IMR-90 (cell line): ENCODE data around the gene TM7SF2. TPM values are rescaled to one million over a fixed set of nuclear protein-coding genes. Genes with fewer than 3 reads are reported as not detected.

Experiments used
- ATAC-seq: fragments of 200-7000 bp; cut with Tn5 transposase; 2 replicates; pipeline ENCODE4 v1.9.1; 2020; ENCODE audit warnings: low read depth, mild to moderate bottlenecking, moderate library complexity
- BruUV-seq: library from RNA; stranded (reverse); fragments of 400-500 nt; replicated peaks from 2 replicates; lab custom pipeline; 2021; lab: Mats Ljungman, UMichigan
- CTCF ChIA-PET: fragments of 300-600 bp; formaldehyde crosslinking; extraction: SDS; loops from one replicate; lab custom pipeline; 2021; ENCODE audit warnings: antibody characterized with exemption; lab: Yijun Ruan, JAX
- POLR2A ChIA-PET: fragments of 300-600 bp; sonication (Branson Sonifier 250); formaldehyde crosslinking; loops from one replicate; lab custom pipeline; 2022; ENCODE audit warnings: antibody characterized with exemption; ENCODE audit not compliant: unreplicated experiment; lab: Charles Lee
- DNase-seq: peaks from one replicate; pipeline ENCODE4 v3.0.0; 2013
- H2AFZ ChIP-seq: replicated peaks from 2 replicates; pipeline ENCODE3; 2013; ENCODE audit warnings: low read length, mild to moderate bottlenecking; ENCODE audit not compliant: poor library complexity
- H2AK5ac ChIP-seq: 2 replicates; pipeline ENCODE4 v1.6.1; 2013; ENCODE audit warnings: low read depth, low read length, inconsistent platforms
- H2AK9ac ChIP-seq: replicated peaks from 2 replicates; pipeline ENCODE3; 2013; ENCODE audit warnings: mild to moderate bottlenecking, low read depth, low read length, moderate library complexity; ENCODE audit not compliant: poor library complexity
- H2BK120ac ChIP-seq: 2 replicates; pipeline ENCODE4 v1.6.1; 2013; ENCODE audit warnings: low read depth, low read length, inconsistent platforms
- H2BK15ac ChIP-seq: 3 replicates; pipeline ENCODE4 v1.6.1; 2013; ENCODE audit warnings: low read depth, low read length, inconsistent platforms
- H2BK20ac ChIP-seq: 2 replicates; pipeline ENCODE4 v1.6.1; 2013; ENCODE audit warnings: low read depth, mild to moderate bottlenecking, inconsistent platforms, low read length, moderate library complexity
- H2BK5ac ChIP-seq: 2 replicates; pipeline ENCODE4 v1.6.1; 2013; ENCODE audit warnings: mild to moderate bottlenecking, low read depth, low read length, inconsistent platforms; ENCODE audit not compliant: poor library complexity, severe bottlenecking
- H3K14ac ChIP-seq: replicated peaks from 2 replicates; pipeline ENCODE4 v1.6.1; 2013; ENCODE audit warnings: low read depth, low read length, inconsistent platforms
- H3K18ac ChIP-seq: 2 replicates; pipeline ENCODE4 v1.6.1; 2013; ENCODE audit warnings: low read depth, low read length, control low read depth
- H3K23ac ChIP-seq: 2 replicates; pipeline ENCODE4 v1.6.1; 2013; ENCODE audit warnings: low read depth, low read length, inconsistent platforms
- H3K27ac ChIP-seq: 2 replicates; pipeline ENCODE4 v1.5.1; 2013; ENCODE audit warnings: mild to moderate bottlenecking, control low read depth, low read length; ENCODE audit not compliant: insufficient read depth
- H3K27me3 ChIP-seq: 2 replicates; pipeline ENCODE4 v1.6.1; 2013; ENCODE audit warnings: low read length; ENCODE audit not compliant: control insufficient read depth, insufficient read depth
- H3K36me3 ChIP-seq: 2 replicates; pipeline ENCODE4 v1.6.1; 2013; ENCODE audit warnings: low read length, mixed read lengths; ENCODE audit not compliant: control insufficient read depth, insufficient read depth
- H3K4ac ChIP-seq: 2 replicates; pipeline ENCODE4 v1.6.1; 2013; ENCODE audit warnings: low read depth, low read length, inconsistent platforms
- H3K4me1 ChIP-seq: 2 replicates; pipeline ENCODE4 v1.6.1; 2013; ENCODE audit warnings: low read length, mixed read lengths; ENCODE audit not compliant: control insufficient read depth, insufficient read depth
- H3K4me2 ChIP-seq: 2 replicates; pipeline ENCODE4 v1.6.1; 2013; ENCODE audit warnings: low read depth, mild to moderate bottlenecking, control low read depth, low read length, moderate library complexity
- H3K4me3 ChIP-seq: 2 replicates; pipeline ENCODE4 v1.5.1; 2013; ENCODE audit warnings: low read depth, mild to moderate bottlenecking, control low read depth, low read length, moderate library complexity; ENCODE audit not compliant: insufficient read depth
- H3K56ac ChIP-seq: 2 replicates; pipeline ENCODE4 v1.6.1; 2013; ENCODE audit warnings: low read length, inconsistent platforms; ENCODE audit not compliant: insufficient read depth; ENCODE audit errors: extremely low read depth
- H3K79me1 ChIP-seq, 2 experiments: 2 replicates each; pipeline ENCODE4 v1.6.1; 2013; ENCODE audit warnings: low read length in 2 of 2, inconsistent platforms in 1 of 2, low read depth in 1 of 2
- H3K9ac ChIP-seq: 2 replicates; pipeline ENCODE4 v1.6.1; 2013; ENCODE audit warnings: low read depth, low read length, control low read depth
- H3K9me1 ChIP-seq: 2 replicates; pipeline ENCODE4 v1.6.1; 2013; ENCODE audit warnings: low read length, inconsistent platforms; ENCODE audit not compliant: insufficient read depth
- H3K9me3 ChIP-seq: 2 replicates; pipeline ENCODE4 v1.6.1; 2013; ENCODE audit warnings: low read length; ENCODE audit not compliant: control insufficient read depth, insufficient read depth
- H4K20me1 ChIP-seq: 2 replicates; pipeline ENCODE4 v1.6.1; 2013; ENCODE audit warnings: low read length, inconsistent platforms; ENCODE audit not compliant: insufficient read depth
- H4K5ac ChIP-seq: 2 replicates; pipeline ENCODE4 v1.6.1; 2013; ENCODE audit warnings: mild to moderate bottlenecking, low read depth, low read length, control low read depth
- H4K8ac ChIP-seq, 2 experiments: 2 replicates each; pipeline ENCODE4 v1.6.1; 2013; ENCODE audit warnings: low read depth in 2 of 2, low read length in 2 of 2, control low read depth in 1 of 2, inconsistent platforms in 1 of 2
- H4K91ac ChIP-seq: 2 replicates; pipeline ENCODE4 v1.6.1; 2013; ENCODE audit warnings: low read depth, low read length, inconsistent platforms; ENCODE audit not compliant: insufficient read depth
- BHLHE40 ChIP-seq: fragments of 150-350 bp; IDR thresholded peaks from 2 replicates; pipeline ENCODE4 v1.6.1; 2016; ENCODE audit warnings: mild to moderate bottlenecking, low read depth, low read length
- CEBPB ChIP-seq: IDR thresholded peaks from 2 replicates; pipeline ENCODE4 v1.6.1; 2012; ENCODE audit warnings: low read depth, low read length, improper control_type of control experiment
- CHD1 ChIP-seq: IDR thresholded peaks from 2 replicates; pipeline ENCODE4 v1.6.1; 2012; ENCODE audit warnings: low read depth, low read length, improper control_type of control experiment
- MAFK ChIP-seq: IDR thresholded peaks from 2 replicates; pipeline ENCODE4 v1.6.1; 2012; ENCODE audit warnings: low read depth, low read length, improper control_type of control experiment
- MAZ ChIP-seq: IDR thresholded peaks from 2 replicates; pipeline ENCODE4 v1.6.1; 2012; ENCODE audit warnings: low read depth, mild to moderate bottlenecking, low read length, improper control_type of control experiment, moderate library complexity, borderline replicate concordance
- MXI1 ChIP-seq: IDR thresholded peaks from 2 replicates; pipeline ENCODE4 v1.6.1; 2012; ENCODE audit warnings: low read depth, mild to moderate bottlenecking, low read length, moderate library complexity, borderline replicate concordance
- NFE2L2 ChIP-seq: fragments of 150-350 bp; IDR thresholded peaks from 2 replicates; pipeline ENCODE4 v1.6.1; 2016; ENCODE audit warnings: low read depth, mild to moderate bottlenecking, low read length
- POLR2A ChIP-seq: IDR thresholded peaks from 2 replicates; pipeline ENCODE4 v1.6.1; 2012; ENCODE audit warnings: mild to moderate bottlenecking, low read depth, low read length
- RAD21 ChIP-seq: IDR thresholded peaks from 2 replicates; pipeline ENCODE4 v1.6.1; 2012; ENCODE audit warnings: low read length, improper control_type of control experiment
- RCOR1 ChIP-seq: IDR thresholded peaks from 2 replicates; pipeline ENCODE4 v1.6.1; 2012; ENCODE audit warnings: mild to moderate bottlenecking, low read length, improper control_type of control experiment; ENCODE audit not compliant: insufficient replicate concordance
- RFX5 ChIP-seq: IDR thresholded peaks from 2 replicates; pipeline ENCODE4 v1.8.0; 2012; ENCODE audit warnings: low read depth, mild to moderate bottlenecking, low read length, moderate library complexity
- SMC3 ChIP-seq: fragments of 150-350 bp; IDR thresholded peaks from 2 replicates; pipeline ENCODE4 v1.6.1; 2016; ENCODE audit warnings: low read depth, mild to moderate bottlenecking, antibody characterized with exemption, low read length, moderate library complexity
- WGBS, 2 experiments: methylation state at CpG; one replicate each; pipeline versions ENCODE4 v1.1.5 to v1.1.7; 2013; ENCODE audit warnings: missing lambda C conversion rate in 2 of 2; ENCODE audit not compliant: insufficient read length in 1 of 2; ENCODE audit errors: extremely low coverage in 2 of 2; 5-methylcytosine and 5-hydroxymethylcytosine counted together
- dilution Hi-C: fragments of 300-500 bp; cut with HindIII; formaldehyde crosslinking; loops from one replicate; pipeline ENCODE4 v1.14.3; 2018; ENCODE audit warnings: low sequenced_read_pairs; ENCODE audit not compliant: unreplicated experiment
- in situ Hi-C: fragments of 300-500 bp; cut with MboI; formaldehyde crosslinking; loops from 3 replicates; pipeline ENCODE4 v1.14.3; 2019; ENCODE audit warnings: low sequenced_read_pairs, inconsistent platforms, mixed read lengths
- intact Hi-C: fragments of 100-400 bp; cut with micrococcal nuclease; formaldehyde crosslinking; loops from 2 replicates; pipeline ENCODE4 v1.10.0; 2022
- polyA plus RNA-seq, 3 experiments: library from polyadenylated mRNA; depleted of rRNA; stranded (reverse); fragments of >200 nt; gene quantifications; 2 replicates each; pipeline ENCODE4 v1.2.3, GENCODE V29; 2012; ENCODE audit warnings: low replicate concordance in 1 of 3
- total RNA-seq: library from RNA; depleted of rRNA; stranded (reverse); fragments of >200 nt; gene quantifications from 2 replicates; pipeline ENCODE4 v1.2.3, GENCODE V29; 2012
- TF ChIP-seq, protein P1 (sequence below): fragments of 150-350 bp; IDR thresholded peaks from 2 replicates; pipeline ENCODE4 v1.6.1; 2017; ENCODE audit warnings: mild to moderate bottlenecking, antibody characterized with exemption, low read length, low read depth
- TF ChIP-seq, protein P2 (sequence below): fragments of 150-350 bp; IDR thresholded peaks from 2 replicates; pipeline ENCODE4 v1.6.1; 2016; ENCODE audit warnings: low read depth, mild to moderate bottlenecking, low read length, moderate library complexity, borderline replicate concordance
- TF ChIP-seq, protein P3 (sequence below): conservative IDR thresholded peaks from 2 replicates; pipeline ENCODE4 v1.5.1; 2012; ENCODE audit warnings: mild to moderate bottlenecking, low read depth, low read length, improper control_type of control experiment

The TM7SF2 gene
- total and polyA plus RNA-seq, 2 of the 4 experiments (the other 2 are of a cell fraction), result 5.7 to 7.6 TPM

DNA sequence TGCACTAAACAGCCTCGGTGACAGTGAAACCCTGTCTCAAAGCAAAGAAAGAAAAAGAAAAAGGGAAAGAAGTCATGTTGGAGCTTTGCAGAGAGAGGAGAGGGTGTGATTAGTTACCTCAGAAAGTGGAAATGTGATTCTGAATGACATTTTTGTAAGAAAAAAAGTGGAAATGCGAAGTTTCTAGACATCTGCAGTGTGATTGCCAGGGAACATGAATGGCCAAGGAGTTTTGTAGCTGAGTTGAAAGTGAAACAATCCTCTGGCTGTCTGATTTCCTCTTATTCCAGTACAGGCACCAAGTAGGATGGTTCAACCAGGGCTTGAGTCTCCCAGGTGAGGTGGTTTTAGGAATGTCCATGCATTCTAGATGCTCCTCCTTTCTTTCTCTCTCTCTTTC, 40.5 kb downstream of the TM7SF2 start:
- TF ChIP-seq CHD1, result no peak
- TF ChIP-seq SMC3, result no peak
- no peak for TF ChIP-seq MAZ
- TF ChIP-seq POLR2A, result no peak
- TF ChIP-seq, protein P1, sequence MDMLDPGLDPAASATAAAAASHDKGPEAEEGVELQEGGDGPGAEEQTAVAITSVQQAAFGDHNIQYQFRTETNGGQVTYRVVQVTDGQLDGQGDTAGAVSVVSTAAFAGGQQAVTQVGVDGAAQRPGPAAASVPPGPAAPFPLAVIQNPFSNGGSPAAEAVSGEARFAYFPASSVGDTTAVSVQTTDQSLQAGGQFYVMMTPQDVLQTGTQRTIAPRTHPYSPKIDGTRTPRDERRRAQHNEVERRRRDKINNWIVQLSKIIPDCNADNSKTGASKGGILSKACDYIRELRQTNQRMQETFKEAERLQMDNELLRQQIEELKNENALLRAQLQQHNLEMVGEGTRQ, result no peak
- TF ChIP-seq, protein P2, sequence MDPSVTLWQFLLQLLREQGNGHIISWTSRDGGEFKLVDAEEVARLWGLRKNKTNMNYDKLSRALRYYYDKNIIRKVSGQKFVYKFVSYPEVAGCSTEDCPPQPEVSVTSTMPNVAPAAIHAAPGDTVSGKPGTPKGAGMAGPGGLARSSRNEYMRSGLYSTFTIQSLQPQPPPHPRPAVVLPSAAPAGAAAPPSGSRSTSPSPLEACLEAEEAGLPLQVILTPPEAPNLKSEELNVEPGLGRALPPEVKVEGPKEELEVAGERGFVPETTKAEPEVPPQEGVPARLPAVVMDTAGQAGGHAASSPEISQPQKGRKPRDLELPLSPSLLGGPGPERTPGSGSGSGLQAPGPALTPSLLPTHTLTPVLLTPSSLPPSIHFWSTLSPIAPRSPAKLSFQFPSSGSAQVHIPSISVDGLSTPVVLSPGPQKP, result no peak
- TF ChIP-seq MXI1, result no peak
- TF ChIP-seq NFE2L2, result no peak
- TF ChIP-seq RFX5, result no peak
- TF ChIP-seq CEBPB, result no peak
- TF ChIP-seq BHLHE40, result no peak
- no peak for TF ChIP-seq RAD21
- TF ChIP-seq, protein P3, sequence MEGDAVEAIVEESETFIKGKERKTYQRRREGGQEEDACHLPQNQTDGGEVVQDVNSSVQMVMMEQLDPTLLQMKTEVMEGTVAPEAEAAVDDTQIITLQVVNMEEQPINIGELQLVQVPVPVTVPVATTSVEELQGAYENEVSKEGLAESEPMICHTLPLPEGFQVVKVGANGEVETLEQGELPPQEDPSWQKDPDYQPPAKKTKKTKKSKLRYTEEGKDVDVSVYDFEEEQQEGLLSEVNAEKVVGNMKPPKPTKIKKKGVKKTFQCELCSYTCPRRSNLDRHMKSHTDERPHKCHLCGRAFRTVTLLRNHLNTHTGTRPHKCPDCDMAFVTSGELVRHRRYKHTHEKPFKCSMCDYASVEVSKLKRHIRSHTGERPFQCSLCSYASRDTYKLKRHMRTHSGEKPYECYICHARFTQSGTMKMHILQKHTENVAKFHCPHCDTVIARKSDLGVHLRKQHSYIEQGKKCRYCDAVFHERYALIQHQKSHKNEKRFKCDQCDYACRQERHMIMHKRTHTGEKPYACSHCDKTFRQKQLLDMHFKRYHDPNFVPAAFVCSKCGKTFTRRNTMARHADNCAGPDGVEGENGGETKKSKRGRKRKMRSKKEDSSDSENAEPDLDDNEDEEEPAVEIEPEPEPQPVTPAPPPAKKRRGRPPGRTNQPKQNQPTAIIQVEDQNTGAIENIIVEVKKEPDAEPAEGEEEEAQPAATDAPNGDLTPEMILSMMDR, result no peak
- TF ChIP-seq MAFK, result no peak
- no peak for TF ChIP-seq RCOR1
- Histone ChIP-seq H3K56ac (no peak overlapping the region), H3K9me1 (no peaks in the 10 kb centered on the region), H3K79me1 (no peaks in the 10 kb centered on the region), H2BK15ac (no peak overlapping the region), H3K4ac (no peak overlapping the region), H4K5ac (no peak overlapping the region), H3K36me3 (no peaks in the 10 kb centered on the region), H4K8ac (no peak overlapping the region), H2AK9ac (no peak overlapping the region), H3K4me1 (peaks cover 2% of the 10 kb centered on the region), H3K23ac (no peak overlapping the region), H3K14ac (no peak overlapping the region), H4K91ac (no peak overlapping the region), H2BK20ac (no peak overlapping the region), H3K4me2 (no peak overlapping the region), H3K27ac (no peak overlapping the region), H3K4me3 (no peak overlapping the region), H4K20me1 (no peaks in the 10 kb centered on the region), H2BK120ac (no peak overlapping the region), H2BK5ac (no peak overlapping the region), H3K9ac (no peak overlapping the region), H3K18ac (no peak overlapping the region), H2AK5ac (no peak overlapping the region), H3K9me3 (peaks cover 3% of the 10 kb centered on the region; the same call in 1 of the 2 replicates), H3K27me3 (no peaks in the 10 kb centered on the region), H2AFZ (no peak overlapping the region)
- no peak for ATAC-seq
- ChIA-PET POLR2A (no interaction called here), CTCF (interaction anchor here (0.7 kb wide), 1 partner anchor 13 kb away, joined by 3 read pairs; no protein-coding TSS in a partner anchor)
- no TSS peak for BruUV-seq
- dilution Hi-C loops (no loop called here), in situ Hi-C loops (no loop called here), intact Hi-C loops (no loop called here)
- no peak for DNase-seq
- WGBS, 2 experiments, result 100% methylated on average over 1 of the region's 2 CpGs; no CpG with 5 or more reads in 1 of the 2 experiments
